Eye (tissue), 1 donor: ENCODE measurements around the gene ZNF574.
"Not testable (repeated sequence)": the region's sequence is repeated elsewhere in the genome, so short reads cannot be mapped to it uniquely, and the experiment has no call there.

Experiments used
- DNase-seq: peaks from one replicate; pipeline ENCODE4 v3.0.0-alpha.2; 2015

Gene ZNF574

DNA sequence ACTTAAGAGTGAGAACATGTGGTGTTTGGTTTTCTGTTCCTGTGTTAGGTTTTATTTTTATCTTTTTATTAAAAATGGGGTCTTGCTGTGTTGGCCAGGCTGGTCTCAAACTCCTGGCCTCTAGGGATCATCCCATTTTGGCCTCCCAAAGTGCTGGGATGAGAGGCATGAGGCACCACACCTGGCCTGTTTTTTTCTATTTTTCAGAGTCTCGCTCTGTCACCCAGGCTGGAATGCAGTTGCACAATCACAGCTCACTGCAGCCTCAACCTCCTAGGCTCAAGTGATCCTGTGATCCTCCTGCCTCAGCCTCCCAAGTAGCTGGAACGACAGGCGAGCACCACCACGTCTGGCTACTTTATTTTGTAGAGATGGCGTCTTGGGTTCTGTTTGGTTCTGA is 7.6 kb downstream of the ZNF574 start:
- no peak for DNase-seq

GRCh38 chr19:42086188-42086736 is 10.3 kb downstream of the ZNF574 start:
- no peak for DNase-seq

DNA sequence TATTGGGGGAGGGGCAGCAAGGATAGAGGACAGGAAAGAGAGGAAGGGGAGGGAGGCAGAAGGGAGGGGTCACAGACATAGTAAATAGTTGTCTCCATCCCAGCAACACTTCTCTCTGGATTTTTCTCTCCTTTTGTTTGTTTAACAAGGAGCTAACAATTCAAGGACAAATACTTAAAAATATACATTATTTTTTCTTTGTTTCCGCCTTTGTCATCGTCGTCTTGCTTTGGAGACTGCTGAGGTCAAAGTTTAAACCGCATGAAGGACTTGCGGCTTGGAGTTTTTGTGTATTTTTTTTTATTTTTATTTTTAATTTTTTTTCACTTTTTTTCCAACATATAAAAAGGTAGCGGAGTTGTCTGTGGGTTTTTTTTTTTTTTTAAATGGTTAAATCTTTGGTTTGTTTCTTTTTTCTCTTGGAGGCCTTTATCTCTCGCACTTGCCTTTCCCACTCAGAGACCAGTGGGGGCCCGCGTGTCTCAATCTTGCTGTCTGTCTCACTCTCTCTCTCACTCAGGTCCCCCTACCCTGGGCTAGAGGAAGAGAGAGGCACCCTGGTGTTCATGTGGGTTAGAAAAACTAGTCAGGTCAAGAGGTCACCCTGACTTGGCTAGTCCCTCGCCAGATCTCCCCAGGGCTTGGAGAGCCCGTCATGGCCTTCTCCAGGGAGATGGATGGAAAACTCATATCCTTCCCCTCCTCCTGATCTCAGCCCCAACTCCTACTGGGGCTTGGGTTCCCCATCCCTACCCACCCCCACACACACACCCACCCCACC is 11.0 kb downstream of the ZNF574 start:
- DNase-seq, result no peak

DNA sequence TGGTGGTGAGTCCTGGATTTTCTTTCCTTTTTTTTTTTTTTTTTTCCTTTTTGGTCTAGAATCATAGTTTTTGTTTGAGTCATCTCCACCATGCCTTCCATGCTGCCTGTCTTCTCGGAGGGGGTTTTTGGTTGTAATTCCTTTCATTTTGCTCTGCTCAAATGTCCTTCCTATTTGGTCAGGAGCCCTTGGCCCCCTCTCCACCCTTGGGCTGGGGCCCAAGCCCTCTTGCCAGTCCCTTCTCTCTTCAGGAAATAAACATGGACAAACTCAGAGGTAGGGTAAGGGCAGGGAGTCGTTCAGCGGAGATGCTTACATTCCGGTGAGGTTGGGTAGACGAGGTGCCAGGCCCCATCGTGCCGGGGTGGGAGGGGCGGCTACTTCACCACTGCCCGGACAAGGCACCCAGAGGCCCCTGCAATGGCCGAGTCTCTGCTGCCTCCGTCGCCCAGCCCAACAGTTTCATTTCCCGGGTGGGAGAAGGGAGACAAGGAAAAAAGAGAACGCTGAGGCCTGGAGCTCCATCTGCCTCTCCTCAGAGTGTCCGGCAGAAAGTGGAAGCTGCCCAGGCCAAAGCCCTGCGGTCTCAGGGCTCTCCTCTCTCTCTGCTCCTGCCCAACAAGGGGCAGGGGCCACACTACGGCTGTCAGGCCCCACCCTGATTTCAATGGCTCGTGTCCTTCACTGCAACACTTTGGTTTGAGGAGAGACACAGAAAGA is 12.7 kb downstream of the ZNF574 start:
- DNase-seq, result no peak

GRCh38 chr19:42089191-42089750 is 13.3 kb downstream of the ZNF574 start:
- no peak for DNase-seq

DNA sequence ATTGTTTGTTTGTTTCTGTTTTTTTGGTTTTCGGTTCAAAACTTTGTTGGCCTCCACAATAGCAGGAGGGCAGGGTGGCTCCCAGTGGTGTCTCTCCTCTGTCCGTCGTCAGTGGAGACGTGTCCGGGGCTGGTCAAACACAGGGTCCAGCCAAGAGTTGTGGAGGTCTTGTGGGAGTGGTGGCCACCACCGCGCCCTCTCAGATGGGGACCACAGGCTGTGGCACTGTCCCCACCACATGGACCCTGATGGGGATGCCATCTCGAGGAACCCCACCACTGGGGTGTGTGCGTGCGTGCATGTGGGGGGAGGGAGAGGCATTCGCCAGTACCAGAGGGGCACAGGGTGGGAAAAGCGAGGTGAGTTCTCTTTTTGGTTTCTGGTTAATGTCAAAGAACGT is 13.8 kb downstream of the ZNF574 start:
- DNase-seq, result no peak

DNA sequence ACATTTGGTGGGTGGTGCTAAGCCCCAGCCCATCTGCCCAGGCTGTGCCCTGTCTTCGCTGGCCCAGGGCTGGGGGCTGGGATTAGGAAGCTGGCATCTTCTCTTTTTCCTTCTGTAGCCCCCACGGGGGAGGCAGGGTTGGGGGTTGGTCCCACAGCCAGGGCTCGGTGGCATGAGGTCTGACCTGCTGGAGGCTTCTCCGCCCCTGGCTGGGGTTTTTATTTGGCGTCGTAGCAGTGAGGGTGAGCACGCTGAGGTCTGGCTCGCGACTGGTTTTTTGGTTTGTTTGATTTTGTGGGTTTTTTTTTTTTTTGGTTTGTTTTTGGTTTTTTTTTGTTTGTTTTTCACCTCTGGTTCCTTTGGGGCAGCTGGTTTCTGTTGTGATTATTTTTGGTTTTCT is 14.7 kb downstream of the ZNF574 start:
- DNase-seq, result no peak

GRCh38 chr19:42091300-42091699 is 15.3 kb downstream of the ZNF574 start:
- DNase-seq, result no peak

- no peak for DNase-seq
Observed at GRCh38 chr19:42091742-42092141, 15.8 kb downstream of the ZNF574 start.

DNA sequence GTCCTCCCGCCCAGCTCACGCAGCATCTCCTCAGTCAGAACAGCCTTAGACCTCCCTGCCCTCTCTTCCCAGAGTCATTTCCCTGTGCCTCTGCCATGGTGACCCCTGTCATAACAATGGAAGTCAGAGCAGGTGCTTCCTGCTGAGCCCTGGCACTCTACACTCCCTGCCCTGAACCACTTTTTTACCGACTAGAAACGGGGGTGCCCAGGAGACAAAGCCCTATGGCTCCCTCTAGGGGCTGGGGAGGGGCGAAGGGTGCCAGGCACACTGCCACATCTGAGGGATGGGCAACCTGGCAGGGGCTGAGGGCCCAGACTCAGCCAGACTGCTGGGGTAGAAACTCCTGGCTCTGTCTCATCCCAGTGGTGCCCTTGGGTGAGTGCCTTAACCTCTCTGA is 16.4 kb downstream of the ZNF574 start:
- DNase-seq, result no peak

DNA sequence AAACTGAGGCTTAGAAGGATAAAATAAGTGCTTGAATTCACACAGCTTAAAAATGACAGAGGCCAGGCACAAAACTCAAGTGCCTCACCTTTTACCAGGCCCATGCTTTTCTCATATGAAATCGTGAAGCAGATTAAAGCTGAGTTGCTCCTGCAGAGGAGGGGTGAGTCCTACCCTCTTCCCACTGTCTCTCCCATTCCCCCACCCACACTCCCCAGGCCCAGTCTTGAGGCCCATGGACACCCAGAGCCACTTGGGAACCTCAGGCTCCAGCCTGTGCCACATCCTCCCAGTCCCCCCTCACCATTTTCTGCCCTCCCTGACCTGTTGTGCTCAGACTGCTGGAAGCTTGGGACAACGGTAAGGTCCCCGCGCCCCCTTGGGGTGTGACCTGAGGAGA is 17.5 kb downstream of the ZNF574 start:
- no peak for DNase-seq

- no peak for DNase-seq
Observed at GRCh38 chr19:42093926-42094325, 18.0 kb downstream of the ZNF574 start.

DNA sequence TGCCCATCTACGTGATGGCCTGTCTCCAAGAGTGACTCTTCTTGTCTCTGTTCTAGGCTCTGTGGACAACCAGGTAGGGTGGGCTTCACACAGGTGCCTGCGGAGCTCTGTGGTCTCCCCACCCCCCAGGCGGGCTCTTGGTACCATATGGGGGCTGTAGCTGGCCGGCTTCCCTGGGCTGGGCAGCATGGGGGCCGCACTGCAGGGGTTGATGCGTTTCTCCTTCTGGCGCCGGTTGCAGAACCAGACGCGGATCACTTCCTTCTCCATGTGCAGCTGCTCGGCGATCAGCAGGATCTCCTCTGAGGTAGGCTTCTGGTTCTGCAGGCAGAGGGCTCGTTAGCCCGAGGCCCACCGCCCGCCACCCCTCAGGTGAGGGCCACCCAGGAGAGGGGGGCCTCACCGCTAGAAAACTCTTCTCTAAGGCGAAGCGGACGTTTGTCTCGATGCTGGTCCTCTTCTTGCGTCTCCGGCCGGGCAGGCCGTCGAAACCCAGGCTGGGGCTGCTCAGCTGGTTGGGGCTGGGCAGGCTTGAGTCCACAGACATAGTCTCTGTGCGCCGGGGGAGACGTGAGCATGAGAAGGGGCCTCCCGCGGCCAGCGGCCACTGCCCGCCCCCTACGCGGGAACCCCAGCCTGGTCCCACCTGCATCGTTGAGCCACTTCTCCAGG is 19.3 kb downstream of the ZNF574 start:
- no peak for DNase-seq

- no peak for DNase-seq
Observed at GRCh38 chr19:42095814-42096230, 19.9 kb downstream of the ZNF574 start.

GRCh38 chr19:42096255-42096837 is 20.4 kb downstream of the ZNF574 start:
- no peak for DNase-seq

DNA sequence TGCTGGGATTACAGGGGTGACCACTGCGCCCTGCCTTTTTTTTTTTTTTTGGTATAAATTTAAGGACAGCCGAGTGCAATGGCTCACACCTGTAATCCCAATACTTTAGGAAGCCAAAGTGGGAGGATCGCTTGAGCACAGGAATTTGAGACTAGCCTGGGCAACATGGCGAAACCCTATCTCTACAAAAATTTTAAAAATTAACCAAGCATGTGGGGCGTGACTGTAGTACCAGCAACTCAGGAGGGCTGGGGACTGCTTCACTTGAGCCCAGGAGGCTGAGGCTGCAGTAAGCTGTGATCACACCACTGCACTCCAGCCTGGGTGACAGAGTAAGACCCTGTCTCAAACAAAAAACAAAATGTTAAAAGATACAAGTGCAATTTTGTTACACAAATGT is 21.5 kb downstream of the ZNF574 start:
- no peak for DNase-seq

DNA sequence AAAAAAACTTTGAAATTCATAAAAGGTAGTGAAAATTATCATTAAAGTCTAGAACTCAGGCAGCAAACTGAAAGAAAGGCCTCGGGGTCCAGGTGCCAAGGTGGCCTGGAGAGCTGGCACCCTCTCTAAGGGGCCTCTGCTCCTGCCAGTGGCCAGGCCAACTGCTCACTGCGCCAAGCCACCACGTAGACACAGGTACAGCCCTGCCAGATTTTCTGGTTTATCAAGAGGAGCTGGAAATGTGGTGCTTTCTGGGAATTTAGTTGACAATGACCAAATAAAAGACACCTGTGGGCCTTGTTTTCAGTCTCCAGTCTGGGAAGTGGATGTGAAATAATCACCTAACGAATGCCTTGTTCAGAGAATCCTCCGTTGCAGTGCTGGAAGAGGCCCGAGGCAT is 22.8 kb downstream of the ZNF574 start:
- no peak for DNase-seq

DNA sequence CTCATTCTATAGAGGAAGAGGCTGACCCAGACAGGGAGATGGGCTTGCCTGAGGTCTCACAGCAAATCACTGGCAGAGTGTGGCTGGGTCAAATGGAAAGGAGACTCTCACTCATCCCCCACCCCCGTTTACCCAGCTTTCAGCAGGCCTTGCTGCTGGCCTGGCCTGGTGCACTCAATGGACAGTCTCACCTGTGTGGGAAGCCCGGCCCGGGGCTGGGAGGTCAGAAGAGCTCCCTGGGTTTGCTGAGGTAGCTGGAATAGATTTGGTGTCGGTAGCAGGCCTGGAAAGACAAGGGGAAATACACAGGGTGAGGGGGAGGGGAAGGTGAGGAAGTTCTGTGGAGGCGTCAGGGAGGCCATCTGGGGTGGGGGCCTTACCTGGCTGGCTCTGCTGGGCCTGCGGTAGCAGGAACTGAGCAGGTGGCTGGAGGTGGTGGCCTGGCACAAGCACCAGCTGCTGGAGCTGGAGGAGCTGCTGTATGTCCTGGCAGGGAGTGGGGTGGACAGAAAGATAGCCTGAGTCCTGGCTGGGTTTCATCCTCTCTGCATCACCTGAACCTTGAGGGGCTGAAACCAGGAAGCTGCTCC is 23.5 kb downstream of the ZNF574 start:
- no peak for DNase-seq

- not testable (repeated sequence) for DNase-seq
Observed at GRCh38 chr19:42100241-42100640, 24.3 kb downstream of the ZNF574 start.

- no peak for DNase-seq
Observed at GRCh38 chr19:42102877-42103276, 26.9 kb downstream of the ZNF574 start.

DNA sequence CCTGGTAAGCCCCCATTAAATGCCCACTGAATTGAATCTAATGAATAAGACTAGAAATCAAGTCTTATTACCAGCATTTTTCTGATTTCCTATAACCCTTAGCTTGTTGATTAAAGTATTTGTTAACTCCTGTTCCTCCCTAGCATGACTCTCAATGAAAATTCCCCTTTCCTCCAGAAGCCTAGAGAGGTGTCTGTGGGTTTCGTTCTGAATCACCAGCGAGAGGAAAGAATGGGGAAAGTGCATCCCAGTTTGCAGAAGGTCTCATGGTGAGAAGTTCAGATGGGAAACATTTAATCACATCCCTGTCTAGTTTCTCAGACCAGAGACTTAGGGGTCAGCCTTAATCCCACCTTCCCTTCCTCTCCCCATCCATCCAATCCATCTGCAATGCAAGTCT is 29.4 kb downstream of the ZNF574 start:
- no peak for DNase-seq
